Caco-2 (cell line): ENCODE measurements around the gene RNLS. TPM values are rescaled to one million over a fixed set of nuclear protein-coding genes. Genes with fewer than 3 reads are reported as not detected.

Experiments used
- BruUV-seq: library from RNA; stranded (reverse); fragments of 400-500 nt; replicated peaks from 2 replicates; lab custom pipeline; 2021; lab: Mats Ljungman, UMichigan
- CTCF ChIA-PET: fragments of 300-600 bp; sonication (Branson Sonifier 250); formaldehyde crosslinking; loops from one replicate; lab custom pipeline; 2022; ENCODE audit warnings: antibody characterized with exemption; lab: Charles Lee
- POLR2A ChIA-PET: fragments of 300-600 bp; sonication (Branson Sonifier 250); formaldehyde crosslinking; loops from one replicate; lab custom pipeline; 2022; ENCODE audit warnings: antibody characterized with exemption; lab: Charles Lee
- DNase-seq, 2 experiments: peaks; one replicate each; pipeline versions ENCODE4 v3.0.0 to v3.0.0-alpha.2; 2020 to 2022
- H3K27me3 ChIP-seq: replicated peaks from 2 replicates; pipeline ENCODE4 v1.6.0; 2011; ENCODE audit warnings: low read length; ENCODE audit not compliant: control insufficient read depth, insufficient read depth
- H3K36me3 ChIP-seq: 2 replicates; pipeline ENCODE4 v1.5.1; 2011; ENCODE audit warnings: low read length; ENCODE audit not compliant: control insufficient read depth, insufficient read depth
- H3K4me1 ChIP-seq: fragments of 250-450 bp; sonication (Bioruptor Pico); 2 replicates; pipeline ENCODE4 v1.5.1; 2020; ENCODE audit warnings: mild to moderate bottlenecking
- H3K4me3 ChIP-seq: 2 replicates; pipeline ENCODE4 v1.5.1; 2011; ENCODE audit warnings: low read depth, mild to moderate bottlenecking, control low read depth, low read length
- H3K9me3 ChIP-seq: fragments of 250-450 bp; sonication (Bioruptor Pico); 2 replicates; pipeline ENCODE4 v1.5.1; 2020; ENCODE audit warnings: mild to moderate bottlenecking, moderate library complexity
- H3K27ac Mint-ChIP-seq: one replicate; pipeline ENCODE4 v1.8.0; 2022; ENCODE audit warnings: mixed read lengths; ENCODE audit not compliant: unreplicated experiment
- H3K27me3 Mint-ChIP-seq: one replicate; pipeline ENCODE4 v1.8.0; 2022; ENCODE audit warnings: mixed read lengths; ENCODE audit not compliant: insufficient read depth, unreplicated experiment
- H3K36me3 Mint-ChIP-seq: one replicate; pipeline ENCODE4 v1.8.0; 2022; ENCODE audit warnings: mild to moderate bottlenecking, mixed read lengths; ENCODE audit not compliant: insufficient read depth, unreplicated experiment
- H3K4me1 Mint-ChIP-seq: one replicate; pipeline ENCODE4 v1.8.0; 2022; ENCODE audit warnings: low read depth, mixed read lengths; ENCODE audit not compliant: unreplicated experiment
- H3K4me3 Mint-ChIP-seq: one replicate; pipeline ENCODE4 v1.8.0; 2022; ENCODE audit warnings: mild to moderate bottlenecking, moderate library complexity, mixed read lengths; ENCODE audit not compliant: unreplicated experiment
- H3K9me3 Mint-ChIP-seq: one replicate; pipeline ENCODE4 v1.8.0; 2022; ENCODE audit warnings: mixed read lengths; ENCODE audit not compliant: unreplicated experiment
- CTCF ChIP-seq, 2 experiments: fragments of 200-600 bp in 1 of 2; IDR thresholded peaks; 1 replicate in 1 of 2; 2 replicates in 1 of 2; pipeline versions ENCODE4 v1.5.1 to v1.8.0; 2011 to 2022; ENCODE audit warnings: antibody characterized with exemption in 1 of 2, control low read depth in 1 of 2, inconsistent platforms in 1 of 2, low read depth in 1 of 2, low read length in 1 of 2, mild to moderate bottlenecking in 1 of 2, moderate library complexity in 1 of 2; ENCODE audit not compliant: insufficient read depth in 1 of 2, severe bottlenecking in 1 of 2, unreplicated experiment in 1 of 2
- intact Hi-C: fragments of 100-400 bp; cut with micrococcal nuclease; formaldehyde crosslinking; loops from one replicate; pipeline ENCODE4 v1.10.0; 2022; ENCODE audit not compliant: unreplicated experiment
- total RNA-seq: library from RNA; stranded (reverse); gene quantifications from 2 replicates; pipeline ENCODE4 v1.2.3, GENCODE V29; 2022

Gene RNLS
- total RNA-seq, 1 experiment from 2014 or later, result 5.7 TPM

GRCh38 chr10:88234297-88234696 lies 348.8 kb downstream of the RNLS start:
- H3K9me3 Mint-ChIP-seq, result peaks cover 15% of the 10 kb centered on the region
- H3K9me3 ChIP-seq, result no peaks in the 10 kb centered on the region
- no peaks in the 10 kb centered on the region for H3K4me1 ChIP-seq
- no peak overlapping the region for H3K27ac Mint-ChIP-seq
- H3K27me3 Mint-ChIP-seq, result no peaks in the 10 kb centered on the region
- H3K27me3 ChIP-seq, result no peaks in the 10 kb centered on the region
- intact Hi-C loops, result no loop called here
- no peak overlapping the region for H3K4me3 ChIP-seq
- H3K4me3 Mint-ChIP-seq, result no peak overlapping the region
- DNase-seq, result no peak
- no TSS peak for BruUV-seq
- H3K4me1 Mint-ChIP-seq, result no peaks in the 10 kb centered on the region
- POLR2A ChIA-PET, result no interaction called here
- CTCF ChIA-PET, result no interaction called here
- no peaks in the 10 kb centered on the region for H3K36me3 Mint-ChIP-seq
- H3K36me3 ChIP-seq, result no peaks in the 10 kb centered on the region
- no peak for TF ChIP-seq CTCF (IDR thresholded peaks at IDR 0.05; ENCODE audit: insufficient read depth in 1 of 2, low read depth in 1 of 2, low read length in 1 of 2, severe bottlenecking in 1 of 2, unreplicated experiment in 1 of 2)

GRCh38 chr10:88233870-88234269 lies 349.2 kb downstream of the RNLS start:
- H3K27me3 Mint-ChIP-seq, result no peaks in the 10 kb centered on the region
- ChIA-PET CTCF (no interaction called here), POLR2A (no interaction called here)
- BruUV-seq, result no TSS peak
- TF ChIP-seq CTCF (IDR thresholded peaks at IDR 0.05; ENCODE audit: insufficient read depth in 1 of 2, low read depth in 1 of 2, low read length in 1 of 2, severe bottlenecking in 1 of 2, unreplicated experiment in 1 of 2), result no peak
- H3K4me1 Mint-ChIP-seq, result no peaks in the 10 kb centered on the region
- Histone ChIP-seq H3K9me3 (no peaks in the 10 kb centered on the region), H3K36me3 (no peaks in the 10 kb centered on the region), H3K27me3 (no peaks in the 10 kb centered on the region), H3K4me1 (no peaks in the 10 kb centered on the region), H3K4me3 (no peak overlapping the region)
- intact Hi-C loops, result no loop called here
- no peak overlapping the region for H3K27ac Mint-ChIP-seq
- H3K9me3 Mint-ChIP-seq, result peaks cover 19% of the 10 kb centered on the region
- no peaks in the 10 kb centered on the region for H3K36me3 Mint-ChIP-seq
- no peak for DNase-seq
- H3K4me3 Mint-ChIP-seq, result no peak overlapping the region

DNA sequence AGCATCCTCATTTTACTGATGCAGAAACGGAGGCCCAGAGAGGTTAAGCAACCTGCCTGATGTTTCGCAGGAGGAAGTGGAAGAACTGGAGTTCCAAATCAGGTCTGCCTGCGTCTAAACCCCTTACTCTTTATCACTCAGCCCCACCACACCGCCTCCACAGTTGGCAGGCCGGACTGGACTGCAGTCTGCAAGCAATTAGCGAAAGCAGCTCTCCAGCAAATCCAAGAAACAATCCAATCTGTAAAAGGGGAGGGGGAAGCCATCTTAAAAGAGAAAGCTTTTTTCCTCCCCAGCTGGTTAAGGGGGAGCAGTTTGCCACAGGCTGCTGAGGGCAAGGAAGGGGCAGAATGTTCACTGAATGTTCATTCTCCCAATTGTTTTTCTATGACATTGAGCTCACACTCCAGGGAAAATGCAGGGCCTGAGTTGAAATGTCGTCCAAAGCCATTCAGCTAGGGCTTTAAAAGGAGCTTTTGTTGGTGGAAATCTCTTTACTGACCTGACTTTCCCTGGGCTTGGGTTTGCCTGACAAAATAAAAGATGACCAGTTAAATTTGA lies 350.1 kb downstream of the RNLS start:
- BruUV-seq, result no TSS peak
- no peak for TF ChIP-seq CTCF (IDR thresholded peaks at IDR 0.05; ENCODE audit: insufficient read depth in 1 of 2, low read depth in 1 of 2, low read length in 1 of 2, severe bottlenecking in 1 of 2, unreplicated experiment in 1 of 2)
- no peaks in the 10 kb centered on the region for H3K36me3 Mint-ChIP-seq
- H3K27ac Mint-ChIP-seq, result no peak overlapping the region
- peaks cover 26% of the 10 kb centered on the region for H3K9me3 Mint-ChIP-seq
- POLR2A ChIA-PET, result no interaction called here
- no peaks in the 10 kb centered on the region for H3K27me3 Mint-ChIP-seq
- no peak overlapping the region for H3K4me3 ChIP-seq
- no peaks in the 10 kb centered on the region for H3K4me1 ChIP-seq
- no peak for DNase-seq
- no peaks in the 10 kb centered on the region for H3K27me3 ChIP-seq
- intact Hi-C loops, result no loop called here
- no peaks in the 10 kb centered on the region for H3K9me3 ChIP-seq
- H3K4me1 Mint-ChIP-seq, result peaks cover under 1% of the 10 kb centered on the region
- no peak overlapping the region for H3K4me3 Mint-ChIP-seq
- H3K36me3 ChIP-seq, result no peaks in the 10 kb centered on the region
- CTCF ChIA-PET, result no interaction called here
